Neural progenitor cell (in vitro differentiated cells): Measurements from ENCODE around the gene NHLRC4. TPM values are rescaled to one million over a fixed set of nuclear protein-coding genes. Genes with fewer than 3 reads are reported as not detected.

Experiments used
- DNase-seq: peaks from one replicate; pipeline ENCODE4 v3.0.0-alpha.2; 2016; ENCODE audit warnings: low spot score
- H2AFZ ChIP-seq: fragments of 200-600 bp; sonication (generic); replicated peaks from 2 replicates; pipeline ENCODE4 v1.6.1; 2016; ENCODE audit warnings: antibody characterized with exemption
- H3F3A ChIP-seq: fragments of 200-600 bp; sonication (generic); 2 replicates; pipeline ENCODE4 v1.6.1; 2016; ENCODE audit warnings: antibody characterized with exemption, low read depth
- H3K27ac ChIP-seq: fragments of 200-600 bp; sonication (generic); 2 replicates; pipeline ENCODE4 v1.5.1; 2016; ENCODE audit warnings: mild to moderate bottlenecking
- H3K27me3 ChIP-seq: fragments of 200-600 bp; sonication (generic); 2 replicates; pipeline ENCODE4 v1.6.1; 2016; ENCODE audit warnings: mild to moderate bottlenecking, moderate library complexity
- H3K36me3 ChIP-seq: fragments of 200-600 bp; sonication (generic); 2 replicates; pipeline ENCODE4 v1.5.1; 2016
- H3K4me1 ChIP-seq: fragments of 200-600 bp; sonication (generic); 2 replicates; pipeline ENCODE4 v1.6.1; 2016; ENCODE audit warnings: mixed run types
- H3K4me2 ChIP-seq: fragments of 200-600 bp; sonication (generic); 2 replicates; pipeline ENCODE4 v1.6.1; 2016
- H3K4me3 ChIP-seq: fragments of 200-600 bp; sonication (generic); 2 replicates; pipeline ENCODE4 v1.5.1; 2016
- H3K79me2 ChIP-seq: fragments of 200-600 bp; sonication (generic); 2 replicates; pipeline ENCODE4 v1.6.1; 2016; ENCODE audit warnings: low read depth
- H3K9ac ChIP-seq: fragments of 200-600 bp; sonication (generic); 2 replicates; pipeline ENCODE4 v1.6.1; 2016
- H3K9me3 ChIP-seq: fragments of 200-600 bp; sonication (generic); 2 replicates; pipeline ENCODE4 v1.5.1; 2016; ENCODE audit warnings: low read depth
- H4K20me1 ChIP-seq: fragments of 200-600 bp; sonication (generic); 2 replicates; pipeline ENCODE4 v1.6.1; 2016; ENCODE audit warnings: low read depth
- H3K27ac Mint-ChIP-seq: 3 replicates; pipeline ENCODE4 v1.8.0; 2021; ENCODE audit warnings: mixed read lengths
- H3K27me3 Mint-ChIP-seq: 2 replicates; pipeline ENCODE4 v1.8.0; 2022; ENCODE audit warnings: low read depth, mild to moderate bottlenecking, inconsistent platforms, moderate library complexity, mixed read lengths; ENCODE audit not compliant: insufficient read depth
- H3K36me3 Mint-ChIP-seq: 3 replicates; pipeline ENCODE4 v1.8.0; 2021; ENCODE audit warnings: mixed read lengths
- H3K4me1 Mint-ChIP-seq: 3 replicates; pipeline ENCODE4 v1.8.0; 2021; ENCODE audit warnings: mixed read lengths
- H3K4me3 Mint-ChIP-seq: 3 replicates; pipeline ENCODE4 v1.8.0; 2021; ENCODE audit warnings: mild to moderate bottlenecking, moderate library complexity, mixed read lengths
- H3K9me3 Mint-ChIP-seq: 3 replicates; pipeline ENCODE4 v1.8.0; 2020; ENCODE audit warnings: mixed read lengths
- CTCF ChIP-seq: fragments of 200-600 bp; sonication (generic); IDR thresholded peaks from 2 replicates; pipeline ENCODE4 v1.5.1; 2017; ENCODE audit warnings: antibody characterized with exemption, mild to moderate bottlenecking
- EZH2 ChIP-seq: fragments of 200-600 bp; sonication (generic); IDR thresholded peaks from 2 replicates; pipeline ENCODE4 v1.6.1; 2017; ENCODE audit warnings: antibody characterized with exemption, mild to moderate bottlenecking, moderate library complexity
- EZH2phosphoT487 ChIP-seq: fragments of 200-600 bp; sonication (generic); IDR thresholded peaks from 2 replicates; pipeline ENCODE4 v1.6.1; 2017; ENCODE audit warnings: antibody characterized with exemption
- total RNA-seq: library from RNA; depleted of rRNA; stranded (reverse); fragments of >200 nt; gene quantifications from 2 replicates; pipeline ENCODE4 v1.2.3, GENCODE V29; 2015; ENCODE audit warnings: low replicate concordance

The NHLRC4 gene
- total RNA-seq, 1 donor from 2014 or later = not detected

GRCh38 chr16:554297-554621 lies 12.5 kb upstream of the NHLRC4 start:
- H2AFZ ChIP-seq = no peak overlapping the region
- H3K4me1 ChIP-seq = no peaks in the 10 kb centered on the region
- DNase-seq = no peak
- no peak overlapping the region for H3K9ac ChIP-seq
- H3K4me1 Mint-ChIP-seq = peaks cover 3% of the 10 kb centered on the region
- H3K27ac ChIP-seq = no peak overlapping the region
- no peak overlapping the region for H3K4me3 Mint-ChIP-seq
- peaks cover 4% of the 10 kb centered on the region for H4K20me1 ChIP-seq
- peaks cover 9% of the 10 kb centered on the region for H3F3A ChIP-seq
- no peaks in the 10 kb centered on the region for H3K9me3 Mint-ChIP-seq
- peaks cover 22% of the 10 kb centered on the region for H3K27me3 ChIP-seq
- H3K9me3 ChIP-seq = no peaks in the 10 kb centered on the region
- peak overlapping the region; percentile 54 for H3K27ac Mint-ChIP-seq
- TF ChIP-seq EZH2 (no peak), CTCF (no peak), EZH2phosphoT487 (no peak)
- H3K4me3 ChIP-seq = no peak overlapping the region
- H3K79me2 ChIP-seq = no peaks in the 10 kb centered on the region
- H3K36me3 ChIP-seq = no peaks in the 10 kb centered on the region
- H3K36me3 Mint-ChIP-seq = no peaks in the 10 kb centered on the region
- H3K27me3 Mint-ChIP-seq = peaks cover 12% of the 10 kb centered on the region
- H3K4me2 ChIP-seq = no peak overlapping the region

GRCh38 chr16:554640-555365 lies 12.0 kb upstream of the NHLRC4 start:
- Histone ChIP-seq H3F3A (peaks cover 12% of the 10 kb centered on the region), H3K27ac (no peak overlapping the region), H2AFZ (no peak overlapping the region), H3K9me3 (no peaks in the 10 kb centered on the region), H3K27me3 (peaks cover 28% of the 10 kb centered on the region), H3K79me2 (no peaks in the 10 kb centered on the region), H3K4me1 (peaks cover 4% of the 10 kb centered on the region), H3K4me3 (no peak overlapping the region), H4K20me1 (peaks cover 9% of the 10 kb centered on the region), H3K4me2 (no peak overlapping the region), H3K9ac (no peak overlapping the region), H3K36me3 (no peaks in the 10 kb centered on the region)
- TF ChIP-seq EZH2phosphoT487 = no peak
- no peak for TF ChIP-seq CTCF
- no peak for TF ChIP-seq EZH2
- Mint-ChIP-seq H3K27me3 (peaks cover 15% of the 10 kb centered on the region), H3K36me3 (no peaks in the 10 kb centered on the region), H3K4me3 (no peak overlapping the region), H3K27ac (no peak overlapping the region), H3K9me3 (no peaks in the 10 kb centered on the region), H3K4me1 (peaks cover 3% of the 10 kb centered on the region)
- DNase-seq = no peak

- Histone ChIP-seq H3K4me2 (no peak overlapping the region), H2AFZ (no peak overlapping the region), H3K36me3 (no peaks in the 10 kb centered on the region), H3K79me2 (no peaks in the 10 kb centered on the region), H3K27ac (no peak overlapping the region), H3F3A (peaks cover 12% of the 10 kb centered on the region), H4K20me1 (peaks cover 10% of the 10 kb centered on the region), H3K27me3 (peaks cover 38% of the 10 kb centered on the region), H3K4me1 (peaks cover 5% of the 10 kb centered on the region), H3K4me3 (no peak overlapping the region), H3K9ac (no peak overlapping the region), H3K9me3 (no peaks in the 10 kb centered on the region)
- Mint-ChIP-seq H3K27me3 (peaks cover 15% of the 10 kb centered on the region), H3K9me3 (no peaks in the 10 kb centered on the region), H3K4me3 (no peak overlapping the region), H3K27ac (no peak overlapping the region), H3K36me3 (no peaks in the 10 kb centered on the region), H3K4me1 (peaks cover 3% of the 10 kb centered on the region)
- TF ChIP-seq EZH2phosphoT487 (no peak), CTCF (no peak), EZH2 (no peak)
- no peak for DNase-seq
Observed at GRCh38 chr16:555528-556473, 11.0 kb upstream of the NHLRC4 start.
